Endodermal cell (in vitro differentiated cells): ENCODE data around the gene CORO1C. TPM values are rescaled to one million over a fixed set of nuclear protein-coding genes. Genes with fewer than 3 reads are reported as not detected.

Experiments
- DNase-seq: peaks from one replicate; pipeline ENCODE4 v3.0.0-alpha.2; 2017
- H3K27ac ChIP-seq: 2 replicates; pipeline ENCODE4 v1.5.1; 2013; ENCODE audit warnings: mild to moderate bottlenecking, low read depth, low read length, moderate library complexity
- H3K27me3 ChIP-seq: 2 replicates; pipeline ENCODE4 v1.6.1; 2013; ENCODE audit warnings: mild to moderate bottlenecking, low read length, moderate library complexity; ENCODE audit not compliant: insufficient read depth, control insufficient read depth, poor library complexity, severe bottlenecking
- H3K36me3 ChIP-seq: 2 replicates; pipeline ENCODE4 v1.7.0; 2013; ENCODE audit warnings: mild to moderate bottlenecking, low read length, moderate library complexity; ENCODE audit not compliant: control insufficient read depth, insufficient read depth
- H3K4me1 ChIP-seq: one replicate; pipeline ENCODE4 v1.7.0; 2013; ENCODE audit warnings: low read length; ENCODE audit not compliant: control insufficient read depth, insufficient read depth
- H3K4me3 ChIP-seq: 2 replicates; pipeline ENCODE4 v1.5.1; 2013; ENCODE audit warnings: mild to moderate bottlenecking, low read length, moderate library complexity
- H3K9ac ChIP-seq: 2 replicates; pipeline ENCODE4 v1.6.1; 2013; ENCODE audit warnings: mild to moderate bottlenecking, low read length, moderate library complexity; ENCODE audit not compliant: poor library complexity, severe bottlenecking; ENCODE audit errors: extremely low read depth
- H3K9me3 ChIP-seq: 2 replicates; pipeline ENCODE4 v1.6.1; 2013; ENCODE audit warnings: mild to moderate bottlenecking, low read length, moderate library complexity; ENCODE audit not compliant: control insufficient read depth
- H3K27ac Mint-ChIP-seq: 2 replicates; pipeline ENCODE4 v1.8.0; 2020; ENCODE audit warnings: mixed read lengths
- H3K27me3 Mint-ChIP-seq: 2 replicates; pipeline ENCODE4 v1.8.0; 2021; ENCODE audit warnings: mild to moderate bottlenecking, mixed read lengths; ENCODE audit not compliant: insufficient read depth
- H3K36me3 Mint-ChIP-seq: 2 replicates; pipeline ENCODE4 v1.8.0; 2020; ENCODE audit warnings: low read depth, mixed read lengths
- H3K4me1 Mint-ChIP-seq: 2 replicates; pipeline ENCODE4 v1.8.0; 2020; ENCODE audit warnings: mixed read lengths
- H3K4me3 Mint-ChIP-seq: 2 replicates; pipeline ENCODE4 v1.8.0; 2020; ENCODE audit warnings: mild to moderate bottlenecking, moderate library complexity, mixed read lengths
- H3K9me3 Mint-ChIP-seq: 2 replicates; pipeline ENCODE4 v1.8.0; 2020; ENCODE audit warnings: mild to moderate bottlenecking, mixed read lengths
- CTCF ChIP-seq: fragments of 200-600 bp; sonication (generic); conservative IDR thresholded peaks from 2 replicates; pipeline ENCODE4 v1.5.0; 2021; ENCODE audit warnings: antibody characterized with exemption, mild to moderate bottlenecking
- WGBS, 2 experiments: methylation state at CpG; one replicate each; pipeline versions ENCODE4 v1.1.5 to v1.1.7; 2013; ENCODE audit warnings: missing lambda C conversion rate in 2 of 2, mixed read lengths in 1 of 2; ENCODE audit not compliant: insufficient coverage in 1 of 2, insufficient read length in 1 of 2; 5-methylcytosine and 5-hydroxymethylcytosine counted together
- total RNA-seq, 2 donors: library from RNA; stranded (reverse); fragmentation: NEBNext Ultra II Directional in 1 of 2; extraction: Animal tissue kit (Norgen Biotek cat#: 25700) in 1 of 2; gene quantifications; 2 replicates in 1 of 2; 3 replicates in 1 of 2; pipeline ENCODE4 v1.2.1, GENCODE V29; 2021

CORO1C gene
- total RNA-seq, 2 donors from 2014 or later = 122 to 125 TPM

GRCh38 chr12:108653922-108654321 is 77.4 kb downstream of the CORO1C start:
- Histone ChIP-seq H3K27ac (no peak overlapping the region), H3K4me1 (no peaks in the 10 kb centered on the region), H3K36me3 (peaks cover 83% of the 10 kb centered on the region), H3K9me3 (no peaks in the 10 kb centered on the region), H3K9ac (no peak overlapping the region), H3K4me3 (no peak overlapping the region), H3K27me3 (no peaks in the 10 kb centered on the region)
- Mint-ChIP-seq H3K27ac (no peak overlapping the region), H3K4me3 (no peak overlapping the region), H3K4me1 (peaks cover 18% of the 10 kb centered on the region), H3K36me3 (peaks cover 61% of the 10 kb centered on the region), H3K9me3 (peaks cover 10% of the 10 kb centered on the region), H3K27me3 (no peaks in the 10 kb centered on the region)
- no peak for DNase-seq
- 94 to 95% methylated on average over 2 to 3 of the region's 3 CpGs for WGBS, 2 experiments
- no peak for TF ChIP-seq CTCF

GRCh38 chr12:108653082-108653516 is 78.2 kb downstream of the CORO1C start:
- Histone ChIP-seq H3K4me1 (no peaks in the 10 kb centered on the region), H3K9ac (no peak overlapping the region), H3K27ac (no peak overlapping the region), H3K9me3 (no peaks in the 10 kb centered on the region), H3K36me3 (peaks cover 83% of the 10 kb centered on the region), H3K4me3 (no peak overlapping the region), H3K27me3 (no peaks in the 10 kb centered on the region)
- H3K27me3 Mint-ChIP-seq = no peaks in the 10 kb centered on the region
- peaks cover 10% of the 10 kb centered on the region for H3K9me3 Mint-ChIP-seq
- DNase-seq = peak; percentile 13
- peaks cover 61% of the 10 kb centered on the region for H3K36me3 Mint-ChIP-seq
- H3K4me1 Mint-ChIP-seq = peaks cover 18% of the 10 kb centered on the region
- TF ChIP-seq CTCF = no peak
- H3K4me3 Mint-ChIP-seq = no peak overlapping the region
- H3K27ac Mint-ChIP-seq = no peak overlapping the region

- Mint-ChIP-seq H3K27me3 (no peaks in the 10 kb centered on the region), H3K9me3 (no peaks in the 10 kb centered on the region), H3K27ac (no peak overlapping the region), H3K4me3 (no peak overlapping the region), H3K4me1 (peaks cover 20% of the 10 kb centered on the region), H3K36me3 (peaks cover 56% of the 10 kb centered on the region)
- H3K36me3 ChIP-seq = peaks cover 99% of the 10 kb centered on the region
- H3K4me1 ChIP-seq = no peaks in the 10 kb centered on the region
- H3K27me3 ChIP-seq = no peaks in the 10 kb centered on the region
- no peak for TF ChIP-seq CTCF
- no peak overlapping the region for H3K4me3 ChIP-seq
- WGBS, 2 experiments = 97% methylated on average over 2 of the region's 2 CpGs; no CpG with 5 or more reads in 1 of the 2 experiments
- DNase-seq = peak; percentile 25
- no peak overlapping the region for H3K9ac ChIP-seq
- no peaks in the 10 kb centered on the region for H3K9me3 ChIP-seq
- no peak overlapping the region for H3K27ac ChIP-seq
These were observed 81.2 kb downstream of the CORO1C start for GRCh38 chr12:108650083-108650482.
